ENCODE data around the gene WDR90.

Gene WDR90

DNA sequence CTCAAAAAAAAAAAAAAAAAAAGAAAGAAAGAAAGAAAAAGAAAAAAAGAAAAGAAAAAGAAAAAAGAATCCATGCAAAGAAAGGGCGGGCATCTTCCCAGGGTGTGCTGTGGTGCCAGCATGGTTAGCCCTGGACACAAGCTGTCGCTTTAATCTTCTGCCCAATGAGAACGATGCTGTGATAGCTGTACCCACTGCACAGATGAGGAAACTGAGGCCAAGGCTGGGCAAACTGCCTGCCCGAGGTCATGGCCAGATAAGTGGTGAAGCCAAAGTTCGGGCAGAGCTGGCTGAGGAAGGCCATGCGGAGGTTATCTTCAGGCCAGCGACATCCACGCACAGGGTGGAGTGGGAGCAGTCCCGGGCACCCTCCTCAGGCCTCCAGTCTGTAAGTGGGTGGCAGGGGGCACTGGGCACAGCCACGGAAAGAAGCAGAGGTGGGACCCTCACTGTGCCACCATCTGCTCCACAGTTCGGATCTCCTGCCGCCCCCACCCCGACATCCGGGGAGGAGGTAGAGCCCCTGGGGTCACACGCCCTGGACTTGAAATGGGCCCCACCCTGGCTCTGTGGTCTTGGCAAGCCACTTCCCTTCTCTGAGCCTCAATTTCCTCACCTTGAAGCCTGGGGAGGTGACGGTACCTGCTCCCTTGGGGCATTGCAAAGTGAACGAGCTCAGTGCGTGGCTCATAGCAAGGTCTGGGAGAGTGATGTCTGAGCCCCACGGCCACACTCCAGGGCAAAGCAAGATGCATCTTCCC, 49.9 kb downstream of the WDR90 start:
- DNase-seq (ENCODE audit: low read depth, low spot score): no peak
- CTCF ChIA-PET: interaction anchor here (1.2 to 6.6 kb wide), 2 partner anchors 13 to 17 kb away, joined by 4 to 53 read pairs; no protein-coding TSS in a partner anchor
- no peak overlapping the region for H3K4me3 ChIP-seq (ENCODE audit: low read depth, low read length)
- POLR2A ChIA-PET: no interaction called here
- TF ChIP-seq, protein P1, sequence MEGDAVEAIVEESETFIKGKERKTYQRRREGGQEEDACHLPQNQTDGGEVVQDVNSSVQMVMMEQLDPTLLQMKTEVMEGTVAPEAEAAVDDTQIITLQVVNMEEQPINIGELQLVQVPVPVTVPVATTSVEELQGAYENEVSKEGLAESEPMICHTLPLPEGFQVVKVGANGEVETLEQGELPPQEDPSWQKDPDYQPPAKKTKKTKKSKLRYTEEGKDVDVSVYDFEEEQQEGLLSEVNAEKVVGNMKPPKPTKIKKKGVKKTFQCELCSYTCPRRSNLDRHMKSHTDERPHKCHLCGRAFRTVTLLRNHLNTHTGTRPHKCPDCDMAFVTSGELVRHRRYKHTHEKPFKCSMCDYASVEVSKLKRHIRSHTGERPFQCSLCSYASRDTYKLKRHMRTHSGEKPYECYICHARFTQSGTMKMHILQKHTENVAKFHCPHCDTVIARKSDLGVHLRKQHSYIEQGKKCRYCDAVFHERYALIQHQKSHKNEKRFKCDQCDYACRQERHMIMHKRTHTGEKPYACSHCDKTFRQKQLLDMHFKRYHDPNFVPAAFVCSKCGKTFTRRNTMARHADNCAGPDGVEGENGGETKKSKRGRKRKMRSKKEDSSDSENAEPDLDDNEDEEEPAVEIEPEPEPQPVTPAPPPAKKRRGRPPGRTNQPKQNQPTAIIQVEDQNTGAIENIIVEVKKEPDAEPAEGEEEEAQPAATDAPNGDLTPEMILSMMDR (IDR thresholded peaks at IDR 0.05; ENCODE audit: insufficient read depth, low read length, missing control alignments): no peak

- no peak for DNase-seq (ENCODE audit: low read depth, low spot score)
- TF ChIP-seq, protein P1 (IDR thresholded peaks at IDR 0.05; ENCODE audit: insufficient read depth, low read length, missing control alignments): no peak
- CTCF ChIA-PET: interaction anchor here (1.2 to 6.6 kb wide), 3 partner anchors 8 to 40 kb away, joined by 4 to 53 read pairs (median 6); partner anchors contain the start of gene CIAO3
- POLR2A ChIA-PET: no interaction called here
- H3K4me3 ChIP-seq (ENCODE audit: low read depth, low read length): no peak overlapping the region
Observed at GRCh38 chr16:700684-701584, 51.8 kb downstream of the WDR90 start.

- CTCF ChIA-PET: interaction anchor here (1.2 to 6.6 kb wide), 3 partner anchors 9 to 38 kb away, joined by 4 to 53 read pairs (median 6); partner anchors contain the start of gene CIAO3
- TF ChIP-seq, protein P1 (IDR thresholded peaks at IDR 0.05; ENCODE audit: insufficient read depth, low read length, missing control alignments): no peak
- POLR2A ChIA-PET: no interaction called here
- no peak overlapping the region for H3K4me3 ChIP-seq (ENCODE audit: low read depth, low read length)
- DNase-seq (ENCODE audit: low read depth, low spot score): no peak
Observed at GRCh38 chr16:702341-702740, 53.2 kb downstream of the WDR90 start.

- TF ChIP-seq, protein P1 (IDR thresholded peaks at IDR 0.05; ENCODE audit: insufficient read depth, low read length, missing control alignments): no peak
- DNase-seq (ENCODE audit: low read depth, low spot score): no peak
- ChIA-PET POLR2A (no interaction called here), CTCF (interaction anchor here (0.8 to 6.6 kb wide), 4 partner anchors 8 to 37 kb away, joined by 3 to 53 read pairs (median 6); partner anchors contain the start of genes ANTKMT and CIAO3)
- H3K4me3 ChIP-seq (ENCODE audit: low read depth, low read length): no peak overlapping the region
Observed at GRCh38 chr16:703406-703805, 54.2 kb downstream of the WDR90 start.

DNA sequence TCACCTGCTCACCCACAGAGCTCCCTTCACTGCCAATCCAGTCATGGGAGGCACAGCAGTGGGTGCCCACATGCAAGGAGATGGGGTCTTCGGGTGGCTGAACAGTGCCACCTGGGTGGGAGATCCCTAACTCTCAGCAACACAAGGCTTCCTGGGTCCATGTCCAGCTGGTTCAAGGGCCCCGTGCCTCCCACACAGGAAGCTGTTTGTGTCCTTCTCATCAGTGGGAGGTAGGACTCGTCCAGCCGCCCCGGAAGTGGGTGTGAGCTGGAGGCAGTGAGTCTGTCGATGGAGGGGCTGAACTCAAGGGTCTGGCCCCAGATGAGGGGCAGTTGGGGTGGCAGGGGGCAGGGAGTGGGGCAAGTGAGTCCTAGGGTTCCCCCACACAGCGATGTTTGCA, 54.9 kb downstream of the WDR90 start:
- no peak for DNase-seq (ENCODE audit: low read depth, low spot score)
- ChIA-PET POLR2A (no interaction called here), CTCF (interaction anchor here (1.0 to 6.6 kb wide), 3 partner anchors 8 to 37 kb away, joined by 3 to 53 read pairs (median 5); partner anchors contain the start of gene CIAO3)
- H3K4me3 ChIP-seq (ENCODE audit: low read depth, low read length): no peak overlapping the region
- TF ChIP-seq, protein P1 (IDR thresholded peaks at IDR 0.05; ENCODE audit: insufficient read depth, low read length, missing control alignments): no peak
